ENCODE measurements around the gene GIMAP6. TPM values are rescaled to one million over a fixed set of nuclear protein-coding genes. Genes with fewer than 3 reads are reported as not detected.
"Not testable (repeated sequence)": the region's sequence is repeated elsewhere in the genome, so short reads cannot be mapped to it uniquely, and the experiment has no call there.

Gene GIMAP6
- total RNA-seq, 1 experiment from 2014 or later: not detected

DNA sequence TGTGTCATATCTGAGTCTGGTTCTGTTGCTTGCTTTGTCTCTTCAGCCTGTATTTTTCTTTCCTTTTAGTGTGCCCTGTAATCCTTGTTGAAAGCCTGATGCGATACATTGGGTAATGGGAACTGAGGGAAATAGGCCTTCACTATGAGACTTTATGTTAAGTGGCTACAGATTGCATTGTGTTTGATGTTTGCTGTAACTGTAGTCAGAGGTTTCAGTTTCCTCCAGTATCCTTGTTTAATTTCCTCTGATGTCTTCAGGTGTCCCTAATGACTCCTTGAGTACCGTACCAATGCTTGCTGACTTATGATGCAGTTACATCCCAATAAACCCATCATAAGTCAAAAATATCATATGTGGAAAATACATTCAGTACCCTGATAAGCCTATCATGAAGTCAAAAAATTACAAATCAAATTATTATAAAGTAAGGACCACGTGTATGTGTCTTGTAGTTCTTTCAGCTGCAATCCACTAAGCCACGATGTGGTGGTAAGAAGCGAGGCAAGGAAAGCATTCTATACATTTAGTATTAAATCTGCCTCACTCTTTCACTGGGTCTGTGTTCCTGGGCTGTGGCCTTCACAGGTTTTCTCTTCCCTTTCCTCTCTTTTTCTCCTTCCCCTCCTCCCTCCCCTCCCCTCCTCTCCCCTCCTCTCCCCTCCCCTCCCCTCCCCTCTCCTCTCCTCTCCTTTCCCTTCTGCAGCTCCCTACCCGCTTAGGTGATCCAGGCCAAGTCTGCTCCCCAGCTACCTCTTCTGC, 13.3 kb upstream of the GIMAP6 start:
- DNase-seq (ENCODE audit: low spot score): no peak

DNA sequence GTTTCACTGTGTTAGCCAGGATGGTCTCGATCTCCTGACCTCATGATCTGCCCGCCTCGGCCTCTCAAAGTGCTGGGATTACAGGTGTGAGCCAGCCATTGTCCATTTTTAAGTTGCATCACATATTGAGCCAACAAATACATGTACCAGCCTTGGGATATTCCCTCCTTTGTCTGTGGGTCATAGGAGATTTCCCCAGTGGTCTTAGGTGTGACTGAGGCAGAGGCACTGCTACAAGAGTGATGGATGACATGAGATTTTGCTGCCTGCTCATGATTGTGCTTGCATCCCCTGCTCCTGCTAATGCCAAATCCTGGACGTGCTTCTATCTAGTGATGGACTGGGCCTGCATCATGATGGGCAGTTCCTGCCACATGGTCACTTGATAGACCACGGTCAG, 10.7 kb upstream of the GIMAP6 start:
- no peak for DNase-seq (ENCODE audit: low spot score)

DNA sequence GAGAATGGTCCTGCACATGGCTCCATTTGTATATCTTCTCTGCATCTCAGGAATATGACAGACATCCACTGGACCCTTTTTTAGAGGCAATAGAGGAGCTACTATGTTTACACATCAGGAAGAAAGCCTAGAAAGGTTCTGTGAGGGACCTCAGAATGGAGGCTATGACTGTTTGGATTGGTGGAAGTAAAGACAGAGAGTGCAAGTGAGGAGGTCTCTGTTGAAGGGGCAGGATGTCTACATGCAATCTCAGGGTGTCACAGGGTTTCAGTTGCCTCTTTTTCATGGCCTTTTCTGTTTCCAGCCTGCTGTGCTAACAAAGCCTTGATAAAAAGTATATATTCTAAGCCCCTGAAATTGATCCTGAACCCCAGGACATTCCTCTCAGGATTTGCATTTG, 9.7 kb upstream of the GIMAP6 start:
- no peak for DNase-seq (ENCODE audit: low spot score)

DNA sequence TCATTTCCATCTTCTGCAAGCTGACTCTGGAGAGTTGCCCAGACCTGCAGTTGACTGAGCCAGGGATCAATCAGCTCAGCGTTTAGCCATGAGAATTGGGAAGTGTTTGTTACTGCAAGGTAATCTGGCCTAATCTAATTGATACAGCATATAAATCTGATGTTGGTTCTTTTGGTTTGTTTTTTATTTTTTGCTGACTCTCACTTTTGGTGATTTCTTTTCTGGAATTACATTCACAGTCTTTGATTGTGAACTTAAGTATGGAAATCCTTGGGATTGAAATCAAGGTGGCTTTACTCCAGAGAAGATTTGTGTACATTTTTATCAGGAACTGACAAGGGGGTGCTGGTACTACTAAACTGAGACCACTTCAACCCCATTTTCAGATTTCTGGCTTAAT, 1.7 kb upstream of the GIMAP6 start:
- DNase-seq (ENCODE audit: low spot score): no peak

DNA sequence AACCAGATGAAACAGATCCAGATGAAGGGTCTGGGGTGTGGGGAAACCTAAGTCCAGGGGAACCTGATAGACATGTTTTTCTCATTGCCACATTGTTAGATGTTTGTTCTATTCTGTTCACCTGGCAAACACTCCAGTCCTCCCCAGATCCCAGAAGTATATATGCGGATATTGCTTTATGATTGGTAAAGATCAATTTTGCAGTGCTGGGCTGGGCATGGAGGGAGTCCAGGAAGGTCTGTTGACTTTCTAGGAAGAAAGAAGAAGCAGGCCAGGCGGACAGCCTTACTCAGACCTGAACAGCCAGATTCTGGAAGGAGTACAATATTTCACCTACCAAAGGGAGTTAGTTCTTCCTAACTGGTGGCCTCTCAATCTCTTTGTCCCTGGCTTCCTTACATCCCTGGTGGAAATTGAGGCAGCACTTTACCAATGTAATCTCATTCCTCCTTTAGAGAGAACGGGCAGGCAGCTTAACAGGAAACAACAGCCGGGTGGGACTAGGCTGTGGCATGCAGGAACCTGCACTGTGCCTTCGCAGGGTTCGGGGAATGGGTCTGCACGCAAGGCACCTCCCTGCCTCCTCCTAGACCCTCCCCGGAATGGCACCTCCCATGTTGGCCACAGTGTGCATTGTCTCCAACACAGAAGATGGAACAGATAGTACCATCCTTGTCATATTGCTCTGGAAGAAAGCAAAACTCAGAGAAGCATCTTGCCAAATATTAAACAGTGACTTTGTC, 930 bp downstream of the GIMAP6 start:
- DNase-seq (ENCODE audit: low spot score): no peak

DNA sequence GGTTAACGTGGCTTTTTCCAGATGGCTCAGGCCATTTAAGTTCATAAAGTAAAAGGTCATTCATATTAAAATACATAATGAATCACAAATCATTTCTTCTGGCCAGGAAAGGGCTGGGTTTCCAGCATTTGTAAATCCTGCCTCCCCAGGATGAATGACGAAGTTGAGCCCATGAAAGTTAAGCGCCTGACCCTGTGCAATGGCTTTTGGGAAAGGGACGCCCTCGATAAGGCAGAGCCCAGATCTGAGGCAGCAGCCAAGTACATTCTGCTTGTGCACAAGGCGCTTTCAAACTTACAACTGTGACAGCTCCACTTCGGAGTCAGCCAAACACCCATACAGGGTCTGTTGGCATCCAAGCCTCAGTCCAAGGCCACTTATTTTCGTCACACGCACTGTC, 2.8 kb downstream of the GIMAP6 start:
- DNase-seq (ENCODE audit: low spot score): no peak

DNA sequence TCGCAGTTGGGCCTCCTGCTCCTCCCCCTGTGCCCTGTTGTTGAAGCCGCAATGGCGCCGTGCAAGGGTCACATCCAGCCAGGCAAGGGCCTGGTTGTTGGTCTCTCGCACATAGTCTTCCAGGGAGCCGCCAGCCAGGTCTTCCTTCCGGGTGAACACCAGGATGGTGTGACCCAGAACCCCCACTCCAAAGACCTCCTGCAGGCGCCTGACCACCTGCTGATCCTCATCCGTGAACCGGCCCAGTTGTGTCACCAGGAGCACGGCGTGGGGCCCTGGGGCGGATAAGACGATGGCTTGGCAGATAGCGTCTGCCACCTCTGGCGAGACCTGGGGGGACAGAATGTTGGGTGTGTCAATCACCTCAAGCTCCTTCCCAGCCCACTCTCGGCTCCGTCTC, 4.2 kb downstream of the GIMAP6 start:
- DNase-seq (ENCODE audit: low spot score): no peak

DNA sequence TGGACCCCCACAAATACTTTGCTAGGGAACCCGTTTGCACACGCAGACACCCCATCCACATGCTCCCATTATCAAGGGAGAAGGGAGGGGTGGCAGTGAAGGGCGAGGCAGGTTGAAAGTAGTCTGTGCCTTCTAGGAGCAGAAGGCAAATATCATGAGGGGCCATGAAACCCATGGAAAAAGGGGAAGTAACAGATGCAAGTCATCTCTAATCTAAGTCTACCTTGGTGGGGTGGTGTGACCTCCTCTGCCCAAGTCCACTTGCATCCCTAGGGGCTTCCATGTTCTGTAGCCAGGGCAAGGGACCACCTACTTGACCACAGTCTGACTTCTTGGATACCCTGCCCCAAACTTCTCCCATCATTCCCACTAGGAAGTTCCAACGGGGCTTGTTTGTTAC, 5.5 kb downstream of the GIMAP6 start:
- DNase-seq (ENCODE audit: low spot score): no peak

DNA sequence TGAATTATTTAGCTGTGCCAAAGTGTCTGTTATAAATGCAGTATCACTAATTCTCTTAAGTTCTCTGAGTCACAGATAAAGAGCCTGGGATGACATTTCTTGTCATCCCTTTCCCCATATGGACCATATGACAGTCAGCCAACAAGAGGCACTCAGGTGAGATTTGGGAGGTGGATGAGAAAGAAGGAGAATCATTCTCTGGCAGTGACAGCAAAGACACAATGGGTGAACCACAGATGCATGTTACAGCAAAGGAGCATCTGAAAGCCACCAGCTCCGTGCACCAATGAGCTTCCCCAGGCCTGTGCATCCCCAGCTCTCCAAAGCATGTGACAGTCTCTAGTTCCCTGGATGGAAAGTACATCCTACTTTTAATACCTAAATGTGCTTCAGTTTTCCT, 10.8 kb downstream of the GIMAP6 start:
- no peak for DNase-seq (ENCODE audit: low spot score)

DNA sequence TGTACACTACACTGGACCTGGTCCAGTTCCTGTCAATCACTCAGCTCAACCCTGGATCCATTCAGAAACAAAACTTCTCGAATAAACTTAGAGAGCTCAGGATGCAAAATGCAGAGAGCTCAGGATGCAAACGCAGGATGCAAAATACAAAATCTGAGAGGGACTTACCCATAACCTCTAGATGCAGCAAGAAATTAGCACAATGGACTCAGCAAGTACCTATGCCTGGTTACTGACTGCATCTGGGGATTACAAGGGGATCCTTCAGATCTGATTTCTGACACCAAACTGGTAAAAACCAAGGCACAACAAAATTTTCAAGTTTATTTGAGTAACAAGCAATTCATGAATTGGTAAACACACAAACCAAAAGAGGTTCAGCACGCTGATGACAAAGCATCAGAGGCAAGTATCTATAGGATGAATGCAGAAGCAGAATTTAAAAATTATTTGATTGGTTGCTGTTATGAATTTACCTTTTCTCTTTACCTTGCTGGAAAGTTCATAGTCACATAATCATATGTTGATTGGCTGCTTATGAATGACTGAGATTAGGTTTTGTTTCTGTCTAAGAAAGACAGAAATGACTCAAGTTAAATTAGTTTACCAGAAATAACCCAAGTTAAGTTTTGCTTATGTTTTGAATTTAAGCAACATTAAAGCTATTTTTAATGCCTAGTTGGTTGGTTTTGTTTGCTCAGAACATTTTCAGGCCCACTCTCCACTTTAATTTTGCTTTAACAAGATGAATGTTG, 11.4 kb downstream of the GIMAP6 start:
- DNase-seq (ENCODE audit: low spot score): no peak

DNA sequence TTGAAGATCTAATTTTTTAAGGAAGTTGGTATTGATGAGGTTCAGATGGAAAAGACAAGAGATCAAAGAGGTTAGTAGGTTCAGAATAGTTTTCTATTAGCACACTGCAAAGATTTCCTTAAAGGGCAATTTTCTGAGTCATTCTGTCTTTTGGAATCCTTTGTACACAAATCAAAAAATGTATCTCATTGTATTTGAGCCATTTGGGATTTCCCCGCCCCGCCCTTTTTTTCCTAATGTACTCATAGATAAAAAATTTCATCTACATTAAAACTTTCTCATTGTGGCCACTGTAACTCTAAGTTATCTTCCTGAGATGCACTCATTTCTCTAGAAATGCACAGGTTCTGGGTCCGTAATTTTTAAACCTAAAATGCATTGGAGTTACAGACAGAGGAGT, 12.1 kb downstream of the GIMAP6 start:
- DNase-seq (ENCODE audit: low spot score): no peak

DNA sequence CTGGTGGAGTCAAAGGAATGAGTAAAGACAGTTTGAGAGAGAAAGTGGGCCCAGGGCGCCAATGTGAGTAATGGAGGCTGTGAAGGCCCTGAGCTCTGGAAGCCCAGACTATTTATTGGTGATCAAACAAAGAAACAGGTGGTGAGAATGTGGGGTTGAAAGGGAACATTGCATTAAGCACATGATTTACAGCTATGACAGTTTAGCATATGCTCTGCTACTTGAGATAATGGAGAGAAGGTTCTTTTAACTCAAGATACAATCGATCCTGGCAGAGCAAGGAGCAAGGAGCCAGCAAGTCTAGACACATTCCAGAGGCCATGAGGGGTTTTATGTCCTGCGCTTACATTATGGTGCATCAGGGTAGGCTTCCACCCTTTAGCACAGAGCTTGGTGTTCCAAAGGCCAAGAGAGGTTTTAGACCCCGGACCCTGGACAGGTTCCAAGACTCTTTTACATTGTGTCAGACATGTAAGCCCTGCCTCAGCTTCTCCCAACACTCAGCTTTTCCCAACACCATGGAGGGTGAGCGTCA, 16.9 kb downstream of the GIMAP6 start:
- not testable (repeated sequence) for DNase-seq (ENCODE audit: low spot score)

DNA sequence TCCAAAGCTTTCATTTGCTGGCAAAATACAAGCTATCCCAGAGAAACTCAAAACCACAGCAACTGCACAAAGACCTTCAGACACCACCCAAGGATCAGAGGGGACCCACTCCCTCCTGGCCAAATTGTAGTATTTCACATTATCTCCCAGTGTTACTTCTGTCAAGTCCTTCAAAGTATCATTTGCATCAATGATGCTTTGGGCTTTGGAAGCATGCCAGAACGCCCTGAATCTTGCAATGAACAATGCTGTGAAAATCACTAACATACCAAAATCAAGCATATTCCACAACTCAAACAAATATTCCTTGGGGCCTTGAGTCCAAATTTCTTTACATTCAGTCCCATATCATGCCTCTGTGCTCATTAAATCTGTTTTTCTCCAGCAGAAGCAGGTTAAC, 17.8 kb downstream of the GIMAP6 start:
- not testable (repeated sequence) for DNase-seq (ENCODE audit: low spot score)

DNA sequence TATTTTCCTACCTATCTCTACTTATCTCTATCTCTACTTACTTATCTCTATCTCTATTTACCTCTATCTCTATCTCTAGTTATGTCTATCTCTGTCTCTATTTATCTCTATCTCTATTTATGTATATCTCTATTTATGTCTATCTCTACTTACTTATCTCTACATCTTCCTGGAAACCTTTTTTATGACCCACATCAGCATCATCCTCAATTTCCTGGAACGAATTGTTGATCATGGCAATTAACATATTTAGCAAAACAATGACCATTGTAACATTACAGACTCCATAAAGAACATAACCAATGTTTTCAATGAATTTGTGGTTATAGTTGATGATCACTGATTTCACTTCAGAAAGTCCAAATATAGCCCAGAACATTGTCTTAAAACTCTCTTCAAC, 18.3 kb downstream of the GIMAP6 start:
- DNase-seq (ENCODE audit: low spot score): no peak

DNA sequence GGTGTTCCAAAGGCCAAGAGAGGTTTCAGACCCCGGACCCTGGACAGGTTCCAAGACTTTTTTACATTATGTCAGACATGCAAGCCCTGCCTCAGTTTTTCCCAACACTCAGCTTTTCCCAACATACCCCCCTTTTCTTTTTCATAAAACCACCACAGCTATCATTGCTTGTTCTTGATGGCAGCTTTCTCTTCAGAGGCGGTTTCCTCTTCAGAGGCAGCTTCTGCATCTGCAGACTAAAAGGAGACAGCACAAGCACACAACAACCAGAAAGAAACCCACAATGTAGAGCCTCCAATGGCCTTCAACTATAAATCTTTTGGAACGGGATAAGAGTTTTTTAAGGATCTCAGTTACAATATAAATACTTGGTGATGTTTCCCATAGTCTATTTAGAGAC, 19.3 kb downstream of the GIMAP6 start:
- no peak for DNase-seq (ENCODE audit: low spot score)

DNA sequence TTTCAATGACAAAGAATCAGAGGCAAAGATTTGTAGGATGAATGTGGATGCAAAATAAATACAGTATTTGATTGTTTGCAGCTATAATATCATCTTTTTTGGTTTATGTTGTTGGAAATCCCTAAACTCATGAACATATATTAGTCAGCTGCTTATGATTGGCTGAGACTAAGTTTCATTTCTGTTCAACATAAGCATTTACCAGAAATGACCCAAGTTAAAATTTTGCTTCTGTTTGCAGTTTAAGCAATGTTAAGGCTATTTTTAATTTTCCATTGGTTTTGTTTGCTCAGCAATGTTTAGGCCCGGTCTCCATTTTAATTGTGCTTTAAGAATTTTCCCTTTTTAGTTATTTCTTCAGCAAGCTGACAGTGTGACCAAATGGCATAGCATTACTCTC, 22.0 kb downstream of the GIMAP6 start:
- DNase-seq (ENCODE audit: low spot score): no peak

DNA sequence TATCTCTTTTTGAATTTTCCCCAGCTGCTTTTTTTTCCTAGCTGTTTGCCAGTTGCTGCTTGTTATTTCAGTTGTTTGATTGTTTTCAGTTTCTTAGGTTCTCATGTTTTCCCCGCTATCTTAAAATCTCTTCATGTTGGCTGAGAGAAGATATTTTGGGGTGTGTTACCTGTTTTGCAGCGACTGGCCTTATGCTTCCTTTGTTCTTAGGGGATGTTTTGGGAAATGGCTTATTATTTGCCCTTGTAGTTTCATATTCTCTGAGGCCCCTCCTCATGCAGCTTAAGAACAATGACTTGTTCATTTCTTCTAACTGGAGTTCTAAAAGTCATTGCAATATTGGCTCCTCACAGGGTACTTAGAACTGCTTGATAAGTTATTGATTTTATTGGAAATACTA, 28.6 kb downstream of the GIMAP6 start:
- not testable (repeated sequence) for DNase-seq (ENCODE audit: low spot score)

DNA sequence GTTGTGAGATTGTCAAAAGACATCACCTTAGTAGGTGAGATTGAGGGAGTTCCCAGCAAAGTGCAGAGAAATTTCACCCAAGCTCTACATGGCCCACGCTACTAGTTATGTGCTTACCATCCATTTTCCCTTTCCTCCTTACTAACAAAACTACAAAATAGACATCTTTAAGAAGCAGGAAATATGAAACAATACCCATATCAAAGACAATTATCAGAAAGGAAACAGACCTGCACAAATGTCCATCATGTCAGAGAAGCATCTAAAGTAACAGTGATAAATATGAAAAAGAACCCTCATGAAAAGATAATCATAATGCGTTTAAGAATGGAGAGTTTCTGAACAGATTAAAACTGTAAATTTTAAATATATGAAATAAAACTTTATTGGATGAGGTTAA, 36.8 kb downstream of the GIMAP6 start:
- DNase-seq (ENCODE audit: low spot score): no peak

DNA sequence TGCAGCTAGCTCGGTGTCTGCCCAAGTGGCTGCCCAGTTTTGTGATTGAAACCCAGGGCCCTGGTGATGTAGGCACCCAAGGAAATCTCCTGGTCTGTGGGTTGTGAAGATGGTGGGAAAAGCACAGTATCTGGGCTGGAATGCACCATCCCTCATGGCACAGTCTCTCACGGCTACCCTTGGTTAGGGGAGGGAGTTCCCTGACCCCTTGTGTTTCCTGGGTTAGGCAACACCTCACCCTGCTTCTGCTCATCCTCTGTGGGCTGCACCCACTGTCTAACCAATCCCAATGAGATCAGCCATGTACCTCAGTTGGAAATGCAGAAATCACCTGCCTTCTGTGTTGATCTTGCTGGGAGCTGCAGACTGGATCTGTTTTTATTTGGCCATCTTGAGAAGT, 37.4 kb downstream of the GIMAP6 start:
- no peak for DNase-seq (ENCODE audit: low spot score)

DNA sequence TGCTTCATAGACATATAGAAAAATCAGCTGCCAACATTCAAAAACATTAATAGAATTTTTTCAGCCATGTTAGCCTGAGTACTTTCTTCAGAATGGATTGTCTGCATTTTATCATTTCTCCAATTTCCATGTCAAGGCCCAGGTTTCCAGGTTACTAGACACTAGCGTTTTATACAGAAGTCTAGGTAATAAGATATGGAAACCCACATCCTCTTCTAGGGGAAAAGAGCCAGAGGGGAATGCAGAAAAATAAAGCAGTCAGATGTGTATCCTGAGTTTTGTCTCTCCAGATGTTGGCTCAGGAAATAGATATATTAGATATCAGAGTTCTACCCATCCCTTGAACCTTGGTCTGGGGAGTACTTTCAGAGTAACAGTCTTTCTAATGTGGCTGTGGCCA, 44.6 kb downstream of the GIMAP6 start:
- DNase-seq (ENCODE audit: low spot score): no peak

DNA sequence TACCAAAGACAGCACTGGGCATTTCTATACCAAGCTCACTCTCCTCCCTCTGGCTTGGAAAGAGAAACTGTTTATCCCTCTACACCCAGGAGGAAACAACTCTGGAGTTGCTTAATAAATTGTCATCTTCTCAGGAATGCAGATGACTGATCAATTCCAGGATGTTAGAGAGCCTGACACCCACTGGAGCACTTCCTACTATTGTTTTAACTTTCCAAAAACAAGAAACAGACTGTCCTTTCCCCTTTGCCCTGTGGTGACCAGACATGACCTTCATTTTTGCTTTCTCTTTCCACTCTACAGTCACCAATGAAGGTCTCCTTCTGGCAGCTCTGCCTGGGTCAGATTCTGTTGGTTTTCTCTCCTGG, 45.4 kb downstream of the GIMAP6 start:
- no peak for DNase-seq (ENCODE audit: low spot score)

DNA sequence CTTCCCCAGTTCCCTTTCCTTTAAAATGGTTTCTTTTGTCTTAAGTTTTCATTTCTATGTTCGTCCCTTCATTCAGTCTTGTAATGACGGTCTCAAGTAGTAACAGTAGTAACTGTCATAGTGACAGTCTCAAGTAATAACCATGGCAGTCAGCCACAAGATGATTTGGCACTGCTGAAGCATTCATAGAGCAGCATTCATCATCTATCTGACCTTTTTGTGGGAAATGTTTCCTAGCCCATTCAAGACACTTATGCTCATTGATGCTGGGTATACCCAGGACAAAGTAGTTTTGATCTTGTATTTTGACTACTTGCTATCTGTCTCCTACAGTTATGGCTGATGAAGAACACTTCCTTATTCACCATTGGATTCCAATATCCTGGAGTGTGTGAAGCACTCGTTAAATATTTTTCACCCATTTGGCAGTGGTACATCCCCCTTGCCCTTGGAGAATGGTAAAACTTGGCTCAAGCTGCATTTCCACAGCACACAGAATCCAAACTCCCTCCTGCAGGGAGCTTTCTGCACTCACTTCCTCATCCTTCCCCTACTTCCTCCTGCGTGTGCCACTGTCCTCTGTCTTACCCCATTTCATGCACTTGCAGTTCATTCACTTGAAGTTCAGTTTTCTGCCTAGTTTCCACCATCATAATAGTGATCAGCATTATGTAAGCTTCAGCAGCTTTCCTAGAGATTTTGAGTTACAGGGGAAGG, 46.0 kb downstream of the GIMAP6 start:
- DNase-seq (ENCODE audit: low spot score): no peak
